HT1080 (cell line): Measurements from ENCODE around the gene TSKU. TPM values are rescaled to one million over a fixed set of nuclear protein-coding genes. Genes with fewer than 3 reads are reported as not detected.
A peak's percentile ranks its signal among the peaks of the same experiment; 100 is the strongest.
"Not testable (repeated sequence)": the region's sequence is repeated elsewhere in the genome, so short reads cannot be mapped to it uniquely, and the experiment has no call there.

Source experiments
- DNase-seq: peaks from one replicate; pipeline ENCODE4 v3.0.0-alpha.2; 2015; ENCODE audit warnings: low read depth
- total RNA-seq: library from RNA; depleted of rRNA; stranded (reverse); fragments of >200 nt; shearing (Covaris generic); gene quantifications from 2 replicates; pipeline ENCODE4 v1.2.3, GENCODE V29; 2014

The TSKU gene
- total RNA-seq, 1 experiment from 2014 or later = 33.8 TPM

- DNase-seq = no peak
These were observed 4.9 kb downstream of the TSKU start for GRCh38 chr11:76787911-76788596.

- DNase-seq = no peak
These were observed 5.7 kb downstream of the TSKU start for GRCh38 chr11:76788661-76789442.

- no peak for DNase-seq
These were observed 6.2 kb downstream of the TSKU start for GRCh38 chr11:76789443-76789719.

DNA sequence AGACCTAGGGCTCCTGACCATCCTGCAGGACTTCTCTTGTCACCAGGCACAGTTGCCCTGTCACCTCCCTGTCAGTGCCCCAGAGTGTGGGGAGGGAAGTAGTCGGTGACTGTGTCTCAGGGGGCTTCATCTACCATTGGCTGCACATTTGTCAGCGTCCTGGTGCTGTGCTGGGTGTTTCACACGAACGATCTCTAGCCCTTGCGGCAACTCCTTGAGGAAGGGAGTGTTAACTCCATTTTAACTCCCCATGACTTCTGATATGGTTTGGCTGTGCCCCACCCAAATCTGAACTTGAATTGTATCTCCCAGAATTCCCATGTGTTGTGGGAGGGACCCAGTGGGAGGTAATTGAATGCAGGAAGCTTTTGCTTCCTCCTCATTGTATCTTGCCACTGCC is 7.1 kb downstream of the TSKU start:
- DNase-seq = no peak

GRCh38 chr11:76791002-76791770 is 8.0 kb downstream of the TSKU start:
- DNase-seq = not testable (repeated sequence)

GRCh38 chr11:76791861-76792260 is 8.7 kb downstream of the TSKU start:
- peak; percentile 32 for DNase-seq

DNA sequence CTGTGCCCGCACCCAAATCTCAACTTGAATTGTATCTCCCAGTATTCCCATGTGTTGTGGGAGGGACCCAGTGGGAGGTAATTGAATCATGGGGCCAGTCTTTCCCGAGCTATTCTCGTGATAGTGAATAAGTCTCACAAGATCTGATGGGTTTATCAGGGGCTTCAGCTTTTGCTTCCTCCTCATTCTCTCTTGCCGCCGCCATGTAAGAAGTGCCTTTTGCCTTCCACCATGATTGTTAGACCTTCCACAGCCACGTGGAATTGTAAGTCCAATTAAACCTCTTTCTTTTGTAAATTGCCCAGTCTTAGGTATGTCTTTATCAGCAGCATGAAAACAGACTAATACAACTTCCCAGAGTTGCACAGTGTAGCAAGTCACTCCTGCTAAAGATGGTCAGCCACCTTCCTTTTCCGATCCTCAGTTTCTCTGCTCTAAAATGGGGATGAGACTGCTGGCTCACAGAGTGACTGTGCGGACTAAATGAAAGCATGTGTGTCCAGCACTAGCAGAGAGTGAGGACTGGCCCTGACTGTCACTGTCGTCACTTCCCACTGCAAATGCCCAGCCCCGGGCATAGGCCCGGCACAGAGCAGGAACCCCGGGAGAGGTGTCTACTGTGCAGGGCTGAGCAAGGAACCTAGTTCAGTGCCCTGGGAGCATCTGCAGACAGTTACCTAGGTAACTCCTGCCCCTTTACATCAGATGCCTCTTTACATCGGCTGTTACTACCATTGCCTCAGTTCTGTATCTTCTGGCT is 9.5 kb downstream of the TSKU start:
- DNase-seq = no peak

- DNase-seq = no peak
These were observed 10.5 kb downstream of the TSKU start for GRCh38 chr11:76793391-76794291.

DNA sequence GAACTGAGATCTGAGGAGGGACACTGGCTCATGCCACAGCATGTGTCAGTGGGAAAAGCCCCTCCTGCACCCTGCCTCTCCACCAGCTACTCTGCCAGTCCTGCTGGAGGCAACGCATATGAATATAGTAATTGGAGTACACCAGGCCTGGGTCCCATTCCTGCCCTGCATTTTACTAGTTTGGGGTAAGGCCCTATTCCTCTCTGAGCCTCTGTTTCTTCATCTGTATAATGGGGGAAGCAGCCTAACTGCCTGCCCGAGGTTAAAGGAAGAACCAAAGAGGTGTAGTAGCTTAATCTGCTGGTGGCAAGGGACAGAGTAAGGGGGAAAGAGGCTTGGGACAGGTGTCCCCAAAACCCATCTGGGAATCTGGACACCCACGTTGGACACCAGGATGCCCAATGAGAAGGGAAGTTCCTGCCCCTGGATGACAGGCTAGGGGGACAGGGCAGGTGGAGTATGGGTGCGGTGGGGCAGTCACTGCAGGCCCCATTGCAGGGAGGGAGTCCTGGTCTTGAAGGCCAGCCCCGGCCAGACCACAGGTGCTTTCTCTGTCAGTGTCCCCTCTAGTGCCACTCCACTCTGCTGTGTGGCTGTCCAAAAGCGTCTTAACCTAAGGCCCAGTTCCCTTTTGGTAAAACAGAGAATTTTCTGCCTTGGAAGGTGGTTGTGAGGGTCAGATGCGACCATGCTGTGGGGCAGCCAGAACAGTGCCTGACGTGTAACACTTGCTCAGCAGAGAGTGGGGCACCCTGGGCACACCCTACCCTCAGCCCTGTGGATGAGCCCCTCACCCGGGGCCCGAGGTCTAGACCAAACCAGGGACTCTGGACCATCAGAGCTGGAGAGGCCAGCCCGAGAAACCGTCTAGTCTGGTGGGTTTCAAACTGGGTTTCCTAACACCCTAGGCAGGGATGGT is 11.5 kb downstream of the TSKU start:
- DNase-seq = no peak

DNA sequence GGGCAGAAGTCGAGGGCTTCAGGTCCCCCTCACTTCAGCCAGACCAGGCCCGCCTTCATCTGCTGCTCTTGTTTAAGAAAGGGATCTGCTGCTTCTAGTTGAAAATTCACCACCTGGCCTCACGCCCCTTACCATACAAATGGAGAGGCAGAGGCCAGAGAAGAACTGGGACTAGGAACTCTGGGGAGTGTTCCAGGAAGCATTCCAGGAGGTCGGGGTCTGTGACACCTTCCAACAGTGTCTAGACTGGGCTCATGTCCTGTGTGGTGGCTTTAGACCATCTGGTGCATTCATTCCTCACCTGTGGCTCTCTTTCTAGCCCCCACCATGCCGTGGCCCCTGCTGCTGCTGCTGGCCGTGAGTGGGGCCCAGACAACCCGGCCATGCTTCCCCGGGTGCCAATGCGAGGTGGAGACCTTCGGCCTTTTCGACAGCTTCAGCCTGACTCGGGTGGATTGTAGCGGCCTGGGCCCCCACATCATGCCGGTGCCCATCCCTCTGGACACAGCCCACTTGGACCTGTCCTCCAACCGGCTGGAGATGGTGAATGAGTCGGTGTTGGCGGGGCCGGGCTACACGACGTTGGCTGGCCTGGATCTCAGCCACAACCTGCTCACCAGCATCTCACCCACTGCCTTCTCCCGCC is 12.3 kb downstream of the TSKU start:
- DNase-seq = no peak

- no peak for DNase-seq
These were observed 12.8 kb downstream of the TSKU start for GRCh38 chr11:76795936-76796441.

- DNase-seq = no peak
These were observed 13.5 kb downstream of the TSKU start for GRCh38 chr11:76796511-76797198.

GRCh38 chr11:76797341-76798201 is 14.4 kb downstream of the TSKU start:
- DNase-seq = no peak

GRCh38 chr11:76798202-76798581 is 15.0 kb downstream of the TSKU start:
- DNase-seq = no peak

- no peak for DNase-seq
These were observed 15.5 kb downstream of the TSKU start for GRCh38 chr11:76798671-76799065.

GRCh38 chr11:76799066-76799804 is 16.1 kb downstream of the TSKU start:
- DNase-seq = peak; percentile 58
